GM19351 (cell line): ENCODE data around the gene SEC24D.

Source experiments
- ATAC-seq: cut with Tn5 transposase; IDR thresholded peaks from one replicate; pipeline ENCODE4 v1.9.1; 2021; ENCODE audit warnings: mild to moderate bottlenecking, moderate library complexity; ENCODE audit not compliant: unreplicated experiment

SEC24D gene

DNA sequence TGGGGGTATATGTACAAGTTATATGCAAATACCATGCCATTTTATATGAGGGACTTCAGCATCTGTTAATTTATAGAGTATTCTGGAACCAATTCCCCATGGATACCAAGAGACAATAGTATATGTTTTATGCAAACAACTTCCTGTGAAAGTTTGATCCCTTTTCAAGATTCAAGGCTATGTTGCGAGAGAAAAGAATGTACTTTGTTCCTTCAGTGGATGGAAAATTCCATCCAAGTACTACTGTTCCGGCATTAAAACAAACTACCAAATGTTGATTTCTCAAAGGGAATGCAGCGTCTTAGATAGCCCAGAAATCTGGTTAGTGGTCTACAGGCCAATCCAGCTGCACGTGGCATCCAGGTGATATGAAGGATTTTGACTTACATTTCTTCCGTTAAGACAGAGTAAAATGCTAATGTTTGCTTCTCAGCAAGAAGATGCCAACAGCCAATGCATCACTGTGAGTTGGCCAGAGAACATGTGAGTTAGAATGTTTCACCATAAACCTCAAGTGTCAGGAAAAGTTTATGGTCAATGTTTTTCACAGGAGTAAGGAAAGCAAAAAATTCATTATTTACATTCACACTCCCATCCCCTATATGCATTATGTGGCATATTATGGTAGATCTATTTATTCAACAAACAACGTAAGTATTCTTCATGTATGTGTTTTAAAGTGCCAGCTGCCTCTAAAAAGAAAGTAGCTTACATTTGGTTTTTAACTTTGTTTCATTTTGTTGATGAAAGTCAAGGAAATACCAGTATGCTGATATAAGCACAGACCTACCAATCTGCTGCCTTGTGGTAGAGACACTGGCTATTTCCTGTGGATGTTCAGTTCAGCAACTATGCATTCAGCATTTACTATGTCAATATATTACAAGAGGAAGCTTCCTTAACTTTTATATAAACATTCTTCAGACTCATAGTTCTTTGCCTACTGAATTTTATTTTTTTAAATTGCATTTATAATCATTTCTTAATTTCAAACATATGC, 106.3 kb downstream of the SEC24D start:
- ATAC-seq = no peak

DNA sequence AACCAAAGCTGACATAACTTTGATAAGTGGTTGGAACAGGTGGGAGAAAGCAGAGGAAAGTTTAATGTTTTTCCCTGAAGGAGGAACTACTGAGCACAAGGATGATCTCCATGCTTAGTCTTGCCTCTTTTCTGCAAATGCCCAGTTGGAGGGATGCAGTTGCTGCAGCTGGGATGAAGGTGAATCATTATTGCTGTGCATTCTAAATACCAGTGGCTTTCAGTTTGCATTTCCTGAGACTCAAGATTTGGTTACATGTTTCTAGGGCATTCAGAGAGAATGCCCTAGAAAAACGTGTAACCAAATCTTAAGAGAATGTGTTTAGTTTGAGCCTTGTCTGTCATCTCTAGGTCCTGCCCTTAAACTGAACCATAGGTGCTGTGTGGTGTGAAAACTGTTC, 108.6 kb downstream of the SEC24D start:
- peak; percentile 29 for ATAC-seq

DNA sequence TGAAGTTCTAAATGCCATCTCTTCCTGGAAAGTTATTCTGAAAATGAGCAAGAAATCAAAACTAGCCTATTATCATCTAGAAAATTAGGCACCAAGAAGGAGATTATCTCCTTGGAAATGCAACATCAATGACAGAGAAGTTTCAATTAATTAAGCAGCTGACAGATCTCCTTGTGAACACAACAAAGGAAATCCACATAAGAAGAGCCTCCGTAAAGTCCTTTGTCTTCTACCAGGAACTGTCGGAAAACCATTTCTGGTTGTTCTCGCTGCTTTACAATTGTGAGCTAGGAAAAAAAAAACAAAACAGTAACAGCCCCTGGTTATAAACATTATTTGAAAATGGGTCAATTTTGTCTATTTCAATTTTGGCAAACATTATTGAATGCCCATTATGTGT, 112.6 kb downstream of the SEC24D start:
- ATAC-seq = no peak

DNA sequence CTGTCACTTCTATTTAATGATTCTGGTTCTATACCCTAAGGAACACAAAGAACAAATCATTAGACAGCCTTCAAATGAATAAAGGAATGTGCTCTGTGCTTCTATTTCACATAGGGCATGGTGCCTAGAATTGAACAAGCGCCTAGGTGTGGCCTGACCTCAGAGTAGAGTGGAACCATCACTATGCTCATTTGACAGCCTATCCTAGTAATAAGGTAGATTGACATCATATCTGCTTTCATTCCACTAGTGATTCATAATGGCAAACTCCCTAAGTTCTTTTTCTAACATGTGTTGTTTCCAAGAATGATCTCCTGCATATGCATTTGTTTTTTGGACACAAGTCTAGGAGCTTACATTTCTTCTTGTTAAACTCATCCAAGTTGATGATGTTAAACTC, 114.2 kb downstream of the SEC24D start:
- no peak for ATAC-seq

DNA sequence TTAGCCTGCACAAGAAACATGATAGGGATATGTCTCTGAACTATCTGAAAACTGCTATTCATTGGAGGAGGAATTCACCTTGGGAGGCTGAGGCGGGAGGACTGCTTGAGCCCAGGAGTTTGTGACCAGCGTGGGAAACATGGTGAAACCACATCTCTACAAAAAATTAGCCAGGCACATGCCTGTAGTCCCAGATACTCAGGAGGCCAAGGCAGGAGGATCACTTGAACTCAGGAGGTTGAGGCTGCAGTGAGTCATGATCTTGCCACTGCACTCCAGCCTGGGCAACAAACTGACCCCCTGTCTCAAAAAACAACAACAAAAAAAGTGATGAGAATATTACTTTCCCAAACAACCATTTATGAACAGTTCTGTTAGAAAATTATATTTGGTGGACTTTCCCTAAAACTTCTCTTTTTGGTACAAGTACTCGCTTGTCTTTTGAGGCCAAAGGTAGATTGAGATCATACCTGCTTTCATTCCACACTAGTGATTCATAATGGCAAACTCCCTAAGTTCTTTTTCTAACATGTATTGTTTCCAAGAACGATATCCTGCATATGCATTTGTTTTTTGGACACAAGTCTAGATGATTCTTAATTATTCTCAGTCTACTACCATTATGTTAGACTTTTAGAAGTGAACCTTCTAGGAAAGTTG, 117.3 kb downstream of the SEC24D start:
- no peak for ATAC-seq

DNA sequence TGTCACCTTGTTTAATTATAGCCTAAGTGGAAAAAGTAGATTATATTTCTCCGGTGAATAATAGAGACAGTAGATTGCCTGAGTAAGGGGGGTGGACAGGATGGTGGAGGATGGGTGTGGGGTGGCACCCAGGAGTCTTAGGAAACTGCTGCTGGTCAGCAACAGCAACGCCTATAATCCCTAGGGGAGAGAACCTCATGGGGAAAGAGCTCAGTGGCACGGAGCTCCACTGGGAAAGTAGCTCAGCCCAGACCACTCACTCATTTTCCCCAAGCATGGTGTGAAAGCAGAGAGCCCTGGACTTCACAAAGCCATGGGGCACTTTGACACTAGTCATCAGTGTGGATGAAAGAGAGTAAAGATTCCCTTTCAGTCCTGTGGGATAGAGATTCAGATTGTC, 119.6 kb downstream of the SEC24D start:
- ATAC-seq = no peak

DNA sequence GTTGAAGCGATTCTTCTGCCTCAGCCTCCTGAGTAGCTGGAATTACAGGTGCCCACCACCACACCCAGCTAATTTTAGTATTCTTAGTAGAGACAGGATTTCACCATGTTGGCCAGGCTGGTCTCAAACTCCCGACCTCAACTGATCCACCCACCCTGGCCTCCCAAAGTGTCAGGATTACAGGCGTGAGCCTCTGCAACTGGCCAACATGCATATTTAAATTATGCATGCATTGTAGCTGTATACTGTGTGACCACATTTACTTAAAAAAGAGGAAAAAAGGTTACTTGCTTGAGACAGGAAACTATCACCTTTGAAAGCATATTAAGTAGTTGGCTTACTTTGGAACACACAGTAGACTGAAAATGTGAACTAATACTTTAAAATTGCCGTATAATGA, 121.2 kb downstream of the SEC24D start:
- ATAC-seq = no peak

DNA sequence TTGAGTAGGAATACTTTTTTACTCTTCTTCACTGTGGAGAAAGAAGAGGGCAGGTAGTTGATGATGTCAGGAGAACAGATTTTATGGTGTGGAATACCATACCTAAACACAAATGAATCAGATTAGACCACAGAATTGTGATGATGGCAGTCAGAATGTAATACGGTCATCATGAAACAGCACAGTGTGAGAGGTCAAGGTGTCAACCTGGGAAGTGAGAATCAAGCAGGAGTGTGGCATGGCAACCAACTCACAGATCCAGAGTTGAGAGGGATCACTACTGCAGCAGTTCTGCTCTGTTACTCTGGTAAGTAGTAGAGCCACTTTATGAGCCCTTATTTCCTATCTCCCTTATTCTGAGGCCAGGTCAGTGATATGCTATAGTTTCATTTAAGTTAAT, 123.1 kb downstream of the SEC24D start:
- ATAC-seq = no peak

DNA sequence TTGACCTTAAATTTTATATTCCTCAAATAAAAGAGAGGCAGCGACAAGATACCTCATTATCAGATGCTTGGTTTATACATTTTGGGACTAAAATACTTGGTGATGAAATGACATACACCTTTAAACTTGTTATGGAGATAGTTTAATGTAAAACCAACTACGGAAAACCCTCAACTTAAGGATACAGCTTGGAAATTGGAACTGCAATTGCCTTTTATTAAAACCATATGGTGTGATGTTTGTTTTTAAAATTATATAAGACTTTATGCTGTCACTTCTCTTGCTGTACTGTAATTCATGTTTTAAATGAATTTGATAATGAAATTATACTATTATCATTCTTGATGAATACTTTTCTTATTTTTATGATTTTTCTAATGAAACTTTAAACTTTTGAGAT, 124.9 kb downstream of the SEC24D start:
- ATAC-seq = no peak

DNA sequence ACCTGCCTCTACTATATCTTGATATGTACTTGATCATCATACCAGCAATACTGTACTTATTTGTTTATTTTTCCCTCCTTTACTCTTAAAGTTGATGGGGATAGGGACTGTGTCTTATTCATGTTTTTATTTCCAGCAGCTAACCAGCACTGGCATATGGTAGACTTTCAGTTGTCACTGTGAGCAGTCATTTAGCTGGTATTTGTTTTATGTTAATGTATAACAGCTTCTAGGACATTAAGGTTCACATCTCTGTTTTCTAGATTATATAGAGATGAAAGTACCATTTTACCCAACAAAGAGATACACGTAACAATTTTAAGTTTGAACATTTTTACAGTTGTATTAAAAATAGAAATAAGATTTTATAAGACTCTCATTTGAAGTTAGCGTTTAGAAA, 132.8 kb downstream of the SEC24D start:
- no peak for ATAC-seq

DNA sequence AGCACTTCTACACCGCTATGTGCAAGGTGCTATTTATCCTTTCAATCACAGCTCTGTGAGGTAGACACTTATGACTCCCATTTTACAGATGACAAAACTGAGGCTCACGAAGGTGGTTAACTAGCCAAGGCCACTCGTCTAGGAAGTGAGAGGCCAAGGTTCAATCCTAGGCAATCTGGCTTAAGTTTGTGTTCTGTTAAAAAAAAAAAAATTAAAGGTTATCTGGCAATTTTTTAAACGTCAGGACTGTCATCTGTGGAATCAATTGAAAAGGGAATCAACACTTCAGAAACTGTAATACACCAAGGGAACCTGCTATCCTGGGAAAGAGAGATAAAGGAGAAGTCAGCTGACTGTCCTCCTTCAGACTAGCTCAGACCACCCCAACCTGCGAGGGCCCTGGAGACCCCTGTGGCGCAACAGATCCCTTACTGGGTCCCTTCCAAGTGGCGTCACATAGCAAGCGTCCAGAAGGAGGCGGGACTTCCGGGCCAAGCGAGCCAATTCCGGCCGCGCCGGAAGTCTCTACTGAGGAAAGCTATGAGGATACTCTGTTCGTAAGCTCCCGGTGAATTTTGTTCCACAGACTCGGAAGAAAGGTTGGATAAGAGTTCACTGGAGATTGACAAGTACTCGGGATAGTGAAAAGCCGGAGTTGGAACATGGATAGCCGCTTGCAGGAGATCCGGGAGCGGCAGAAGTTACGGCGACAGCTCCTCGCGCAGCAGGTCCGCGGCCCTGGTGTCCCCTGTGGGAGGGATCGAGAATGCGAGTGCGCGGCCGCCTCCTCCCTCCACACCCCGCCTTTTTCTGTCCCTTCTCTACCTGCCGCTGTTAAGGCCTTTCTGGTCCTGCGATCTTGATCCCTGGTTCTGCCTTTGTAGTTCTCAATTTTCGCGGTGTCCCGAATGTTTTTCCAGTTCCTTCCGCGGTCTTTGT, 150.8 kb downstream of the SEC24D start, which contains the start of gene METTL14:
Gene METTL14, plus strand, starts transcription at position 520 of the 939 bp plus-strand sequence. Its CDS starts 143 bp downstream, at position 663.
- peak; percentile 98 for ATAC-seq

DNA sequence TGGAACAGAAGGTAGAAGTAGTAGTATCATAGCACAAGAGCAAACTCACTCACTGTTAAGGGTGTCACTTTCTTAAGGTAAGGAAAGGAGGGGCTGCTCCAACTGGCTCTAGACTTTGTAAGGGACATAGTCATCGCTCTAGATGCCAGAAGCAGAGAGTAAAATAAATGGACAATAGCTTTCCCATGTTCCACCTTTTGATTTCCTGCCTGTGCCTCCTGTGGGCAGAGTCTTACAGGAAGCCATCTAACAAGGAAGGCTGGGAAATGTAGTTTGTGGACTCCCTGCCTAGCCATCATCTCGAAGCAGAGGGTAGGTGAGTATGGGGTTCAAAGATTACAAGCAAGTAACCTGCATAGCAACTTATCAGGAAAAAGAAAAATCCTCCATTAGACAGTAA, 152.4 kb downstream of the SEC24D start:
- no peak for ATAC-seq

DNA sequence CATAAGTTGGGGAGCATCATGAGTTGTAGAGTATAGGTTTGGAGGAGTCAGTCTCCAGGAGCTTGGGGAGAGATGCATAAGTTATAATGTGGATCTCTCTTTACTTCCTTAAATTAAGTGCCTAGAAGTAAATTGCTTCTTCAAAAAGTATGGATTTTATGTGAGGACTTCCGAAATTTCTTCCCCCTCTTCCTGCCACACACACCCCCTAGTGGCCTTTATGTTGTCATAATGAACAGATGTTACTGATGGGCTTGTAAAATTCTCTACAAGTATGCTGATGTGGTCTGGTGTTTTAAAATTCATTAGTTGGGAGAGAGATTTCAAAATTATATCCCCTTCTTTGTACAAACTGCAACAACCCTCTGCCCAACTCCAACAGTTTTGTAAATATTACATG, 153.0 kb downstream of the SEC24D start:
- no peak for ATAC-seq

DNA sequence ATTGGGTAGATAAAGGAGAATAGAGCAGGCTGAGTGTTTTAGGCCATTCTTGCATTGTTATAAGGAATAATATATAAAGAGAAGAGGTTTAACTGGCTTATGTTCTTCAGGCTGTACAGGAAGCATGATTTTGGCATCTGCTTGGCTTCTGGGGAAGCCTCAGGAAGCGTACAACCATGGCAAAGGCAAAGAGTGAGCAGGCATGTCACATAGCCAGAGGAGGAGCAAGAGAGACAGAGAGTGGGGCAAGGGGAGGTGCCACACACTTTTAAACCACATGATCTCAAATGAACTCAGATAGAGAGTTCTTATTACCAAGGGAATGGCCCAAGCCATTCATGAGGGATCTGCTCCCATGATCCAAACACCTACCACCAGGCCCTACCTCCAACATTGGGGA, 155.1 kb downstream of the SEC24D start:
- ATAC-seq = no peak

DNA sequence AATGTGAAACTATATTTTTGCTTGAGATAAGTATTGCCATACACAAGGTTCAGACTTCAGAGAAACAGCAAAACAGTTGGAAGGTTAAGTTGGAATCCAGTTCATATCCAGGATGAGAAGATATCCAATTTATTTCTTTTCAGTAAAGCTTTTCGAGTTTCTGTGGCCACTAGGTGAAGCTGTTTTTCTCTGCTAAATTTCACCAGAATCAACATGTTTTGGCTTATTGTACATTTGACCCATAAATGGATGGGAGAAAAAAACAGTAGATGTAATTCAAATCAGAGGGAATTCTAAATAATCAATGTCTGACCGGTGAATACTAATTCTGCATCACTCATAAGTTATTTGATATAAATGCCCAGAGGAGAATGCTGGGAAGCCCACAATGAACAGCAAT, 159.8 kb downstream of the SEC24D start:
- no peak for ATAC-seq
